Astrocyte of the cerebellum (primary cell): ENCODE results near the gene COL4A1.
A peak's percentile ranks its signal among the peaks of the same experiment; 100 is the strongest.

Experiments used
- DNase-seq: peaks from one replicate; pipeline ENCODE4 v3.0.0-alpha.2; 2011; ENCODE audit warnings: low read depth
- H3K4me3 ChIP-seq: 2 replicates; pipeline ENCODE4 v1.5.1; 2011; ENCODE audit warnings: mild to moderate bottlenecking, low read depth, low read length, moderate library complexity
- in situ Hi-C: cut with HindIII; loops from 2 replicates; pipeline ENCODE4 v1.10.0; 2017; ENCODE audit warnings: low sequenced_read_pairs
- TF ChIP-seq, protein P1 (sequence below): IDR thresholded peaks from 2 replicates; pipeline ENCODE4 v1.5.1; 2012; ENCODE audit warnings: low read length, low read depth, moderate library complexity, mild to moderate bottlenecking; ENCODE audit errors: missing control alignments

The COL4A1 gene

DNA sequence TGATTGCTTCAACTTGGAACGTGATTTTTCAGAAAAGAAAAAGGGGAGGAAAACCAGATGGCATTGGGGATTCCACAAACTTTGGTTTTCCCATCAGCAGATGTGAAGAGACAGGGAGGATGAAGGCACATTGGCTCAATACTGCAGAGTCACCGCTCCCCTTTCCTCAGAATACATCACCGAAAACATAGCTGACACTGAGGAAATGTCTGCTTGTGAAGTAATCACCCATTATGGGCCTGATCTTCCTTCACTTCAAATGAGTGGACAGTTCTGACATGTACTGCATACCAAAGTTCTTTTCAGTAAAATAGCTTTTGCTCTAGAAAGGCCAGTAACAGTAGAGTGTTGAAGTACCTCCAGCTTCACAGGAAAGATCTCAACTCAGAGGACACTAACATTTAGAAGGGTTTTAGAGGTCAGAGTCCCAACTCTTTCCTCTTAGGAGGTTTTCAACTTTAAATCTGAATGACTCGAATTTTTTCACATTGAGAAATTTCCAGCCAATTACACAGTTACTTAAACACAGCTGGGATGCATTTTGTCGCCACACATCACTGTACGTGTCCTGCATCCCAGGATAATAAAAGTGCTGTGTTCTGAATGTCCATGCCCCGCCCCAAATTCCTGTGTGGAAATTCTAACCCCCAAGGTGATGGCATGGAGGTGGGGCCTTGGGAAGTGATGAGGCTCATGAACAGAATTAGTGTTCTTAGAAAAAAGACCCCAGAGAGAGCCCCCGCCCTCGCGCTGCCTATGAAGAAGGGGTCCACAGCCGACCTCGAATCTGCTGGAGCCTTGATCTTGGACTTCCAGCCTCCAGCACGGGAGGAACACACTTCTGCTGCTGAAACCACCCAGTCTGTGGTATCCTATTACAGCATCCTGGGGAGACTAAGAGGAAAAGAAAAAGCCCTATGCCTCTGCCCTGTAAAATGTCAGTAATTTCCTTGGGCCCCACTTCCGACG is 77.7 kb downstream of the COL4A1 start:
- peak; percentile 33 for DNase-seq
- in situ Hi-C loops: no loop called here
- no peak overlapping the region for H3K4me3 ChIP-seq
- TF ChIP-seq, protein P1, sequence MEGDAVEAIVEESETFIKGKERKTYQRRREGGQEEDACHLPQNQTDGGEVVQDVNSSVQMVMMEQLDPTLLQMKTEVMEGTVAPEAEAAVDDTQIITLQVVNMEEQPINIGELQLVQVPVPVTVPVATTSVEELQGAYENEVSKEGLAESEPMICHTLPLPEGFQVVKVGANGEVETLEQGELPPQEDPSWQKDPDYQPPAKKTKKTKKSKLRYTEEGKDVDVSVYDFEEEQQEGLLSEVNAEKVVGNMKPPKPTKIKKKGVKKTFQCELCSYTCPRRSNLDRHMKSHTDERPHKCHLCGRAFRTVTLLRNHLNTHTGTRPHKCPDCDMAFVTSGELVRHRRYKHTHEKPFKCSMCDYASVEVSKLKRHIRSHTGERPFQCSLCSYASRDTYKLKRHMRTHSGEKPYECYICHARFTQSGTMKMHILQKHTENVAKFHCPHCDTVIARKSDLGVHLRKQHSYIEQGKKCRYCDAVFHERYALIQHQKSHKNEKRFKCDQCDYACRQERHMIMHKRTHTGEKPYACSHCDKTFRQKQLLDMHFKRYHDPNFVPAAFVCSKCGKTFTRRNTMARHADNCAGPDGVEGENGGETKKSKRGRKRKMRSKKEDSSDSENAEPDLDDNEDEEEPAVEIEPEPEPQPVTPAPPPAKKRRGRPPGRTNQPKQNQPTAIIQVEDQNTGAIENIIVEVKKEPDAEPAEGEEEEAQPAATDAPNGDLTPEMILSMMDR: no peak

DNA sequence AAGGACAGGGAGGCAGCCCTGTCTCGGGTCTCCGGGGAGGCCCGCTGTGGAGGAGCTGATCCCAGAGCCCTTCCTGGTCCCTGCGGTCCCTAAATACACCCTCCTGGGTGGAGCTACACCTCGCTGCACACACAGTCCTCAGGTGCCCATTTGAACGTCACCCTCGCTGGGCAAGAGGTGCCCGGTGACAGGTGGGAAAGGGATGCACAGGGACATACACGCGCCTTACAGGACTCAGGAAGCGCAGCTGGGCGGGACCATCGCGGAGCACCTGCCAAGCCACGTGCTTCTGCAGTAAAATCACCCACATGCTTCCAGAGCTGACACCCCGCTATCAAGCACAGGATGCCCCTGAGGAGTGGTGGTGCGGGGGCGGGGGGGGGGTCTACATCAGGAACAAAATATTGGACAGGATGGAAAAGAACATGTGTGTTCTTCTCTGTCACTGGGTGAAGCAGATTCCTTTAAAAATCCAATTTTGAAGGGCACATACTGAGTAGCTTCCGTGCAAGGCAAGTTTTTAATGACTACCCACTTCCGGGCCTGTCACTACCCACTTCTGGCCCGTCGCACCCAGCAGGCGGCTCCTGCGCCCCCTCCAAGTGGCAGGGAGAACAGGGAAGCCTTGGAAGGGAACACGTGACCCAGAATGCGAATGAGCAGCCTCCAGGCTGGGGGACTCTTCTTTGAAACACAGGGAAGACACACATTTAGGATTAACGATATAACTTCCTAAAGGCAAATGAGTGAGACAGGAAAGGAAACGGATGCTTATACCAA is 78.9 kb downstream of the COL4A1 start:
- no peak overlapping the region for H3K4me3 ChIP-seq
- no peak for DNase-seq
- in situ Hi-C loops: no loop called here
- TF ChIP-seq, protein P1: no peak

DNA sequence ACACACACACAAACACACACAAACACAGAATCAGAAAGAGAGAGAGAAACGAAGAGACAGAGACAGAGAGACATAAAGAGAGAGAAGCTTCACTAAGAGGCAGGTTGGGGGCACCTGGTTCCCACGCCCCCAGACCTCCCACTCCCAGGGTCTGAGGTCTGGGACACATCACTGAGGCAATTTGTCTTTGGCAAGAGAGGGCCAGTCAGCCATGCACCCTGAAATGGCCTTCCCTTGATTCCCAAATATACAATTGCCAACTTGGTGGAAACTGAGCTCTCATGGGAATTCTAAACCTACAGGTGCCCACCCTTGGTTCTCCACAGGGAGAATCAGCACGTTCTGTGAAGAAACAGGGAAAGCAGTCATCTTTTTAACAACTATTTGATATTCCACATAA is 79.5 kb downstream of the COL4A1 start:
- TF ChIP-seq, protein P1: no peak
- H3K4me3 ChIP-seq: no peak overlapping the region
- no peak for DNase-seq
- in situ Hi-C loops: no loop called here

DNA sequence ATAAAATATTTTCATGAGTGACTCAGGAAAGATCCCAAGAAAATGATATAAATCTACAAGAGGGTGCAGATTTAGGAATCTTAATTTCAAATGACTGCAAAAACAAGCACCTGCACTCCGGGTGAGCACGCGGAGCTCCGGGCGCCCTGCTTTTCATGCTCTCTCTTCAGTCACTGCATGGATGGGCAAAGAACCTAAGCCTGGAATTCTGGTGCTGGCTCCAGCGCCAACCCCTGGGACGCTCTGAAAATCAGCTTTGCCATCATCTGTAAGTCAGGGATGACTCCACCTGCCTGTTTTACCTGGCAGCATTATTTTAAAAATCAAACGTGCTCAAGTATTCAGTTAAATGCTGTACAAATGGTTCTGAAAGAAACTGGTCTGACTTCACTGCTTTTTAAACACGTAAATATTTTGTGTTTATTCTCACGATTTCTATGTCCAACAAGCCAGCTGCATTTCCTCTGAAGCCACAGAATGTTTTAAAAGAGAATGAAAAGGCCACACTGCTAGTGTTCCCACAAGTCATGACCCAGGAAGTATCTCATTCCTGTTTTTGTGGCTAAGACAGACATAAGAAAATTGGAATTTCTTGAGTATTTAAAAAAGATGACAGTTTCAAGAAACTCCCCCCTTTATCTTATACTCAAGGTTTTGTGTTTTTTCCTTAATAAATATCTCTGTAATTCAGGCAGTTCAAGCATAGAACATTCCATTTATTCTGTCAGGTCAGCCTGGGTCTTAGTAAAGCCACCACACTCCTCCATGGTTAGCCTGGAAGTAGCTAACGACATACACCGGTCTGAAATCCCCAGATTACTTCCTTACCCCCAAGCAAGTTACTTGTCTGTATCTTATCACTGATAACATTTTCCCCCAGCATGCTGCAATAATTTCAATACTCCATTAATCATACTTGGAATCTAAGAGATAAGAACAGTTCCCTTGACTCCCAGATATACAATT is 81.1 kb downstream of the COL4A1 start:
- no peak for DNase-seq
- in situ Hi-C loops: no loop called here
- H3K4me3 ChIP-seq: no peak overlapping the region
- TF ChIP-seq, protein P1: no peak

DNA sequence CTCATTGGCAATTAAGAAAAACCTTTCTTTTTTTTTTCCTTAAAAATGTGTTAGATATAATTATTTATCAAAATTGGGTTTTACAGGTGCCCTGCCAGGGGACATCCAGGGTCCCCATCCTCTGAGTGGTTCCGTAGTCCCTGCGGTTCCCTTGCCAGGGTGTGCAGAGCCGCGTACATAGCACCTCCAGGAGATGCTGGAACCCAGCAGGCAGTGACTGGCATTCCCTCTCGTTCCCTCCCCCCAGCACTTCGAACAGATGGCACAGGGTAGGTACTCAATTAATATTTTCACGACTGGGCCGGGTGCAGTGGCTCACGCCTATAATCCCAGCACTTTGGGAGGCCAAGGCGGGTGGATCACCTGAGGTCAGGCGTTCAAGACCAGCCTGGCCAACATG is 82.0 kb downstream of the COL4A1 start:
- DNase-seq: no peak
- no peak overlapping the region for H3K4me3 ChIP-seq
- TF ChIP-seq, protein P1: no peak
- in situ Hi-C loops: no loop called here

DNA sequence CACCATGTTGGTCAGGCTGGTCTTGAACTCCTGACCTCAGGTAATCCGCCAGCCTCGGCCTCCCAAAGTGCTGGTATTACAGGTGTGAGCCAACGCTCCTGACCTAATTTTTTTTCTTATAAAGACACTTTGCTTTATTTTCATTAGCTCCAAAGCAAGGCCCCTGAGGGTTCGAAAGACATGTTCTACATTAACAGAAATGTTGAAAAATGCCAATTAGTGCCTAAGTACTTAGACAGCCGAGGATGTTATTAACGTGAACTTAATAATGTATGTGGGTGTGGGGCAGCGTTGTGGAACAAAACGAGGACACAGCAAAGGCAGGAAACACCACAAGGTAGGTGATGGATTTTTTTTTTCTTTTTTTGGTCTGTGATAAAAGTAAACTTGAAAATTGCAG is 82.4 kb downstream of the COL4A1 start:
- in situ Hi-C loops: no loop called here
- H3K4me3 ChIP-seq: no peak overlapping the region
- TF ChIP-seq, protein P1: no peak
- DNase-seq: no peak
